HG02852 (cell line): Measurements from ENCODE around the gene HOXA1.

ENCODE experiments used
- ATAC-seq: cut with Tn5 transposase; IDR thresholded peaks from one replicate; pipeline ENCODE4 v1.9.1; 2021; ENCODE audit warnings: mild to moderate bottlenecking, moderate library complexity; ENCODE audit not compliant: unreplicated experiment

The HOXA1 gene

GRCh38 chr7:27094304-27095049 is 1.3 kb downstream of the HOXA1 start:
- ATAC-seq = no peak

- no peak for ATAC-seq
Observed at GRCh38 chr7:27093184-27093895, 2.5 kb downstream of the HOXA1 start.

GRCh38 chr7:27092819-27093110 is 3.0 kb downstream of the HOXA1 start:
- no peak for ATAC-seq

GRCh38 chr7:27091941-27092818 is 3.6 kb downstream of the HOXA1 start:
- ATAC-seq = no peak

- ATAC-seq = no peak
Observed at GRCh38 chr7:27091105-27091504, 4.7 kb downstream of the HOXA1 start.

GRCh38 chr7:27088002-27088922 is 7.5 kb downstream of the HOXA1 start:
- no peak for ATAC-seq

GRCh38 chr7:27083646-27084045 is 12.2 kb downstream of the HOXA1 start:
- no peak for ATAC-seq

- ATAC-seq = no peak
Observed at GRCh38 chr7:27082171-27082570, 13.6 kb downstream of the HOXA1 start.

GRCh38 chr7:27080844-27081436 is 14.9 kb downstream of the HOXA1 start:
- no peak for ATAC-seq

GRCh38 chr7:27079234-27079975 is 16.4 kb downstream of the HOXA1 start:
- no peak for ATAC-seq

- no peak for ATAC-seq
Observed at GRCh38 chr7:27078616-27079233, 17.1 kb downstream of the HOXA1 start.

- no peak for ATAC-seq
Observed at GRCh38 chr7:27073076-27073475, 22.7 kb downstream of the HOXA1 start.

- ATAC-seq = no peak
Observed at GRCh38 chr7:27071622-27072390, 24.0 kb downstream of the HOXA1 start.

GRCh38 chr7:27068259-27068658 is 27.5 kb downstream of the HOXA1 start:
- no peak for ATAC-seq

GRCh38 chr7:27066148-27066547 is 29.7 kb downstream of the HOXA1 start:
- ATAC-seq = no peak

- no peak for ATAC-seq
Observed at GRCh38 chr7:27065709-27066108, 30.1 kb downstream of the HOXA1 start.

- ATAC-seq = no peak
Observed at GRCh38 chr7:27064661-27065060, 31.1 kb downstream of the HOXA1 start.

- ATAC-seq = no peak
Observed at GRCh38 chr7:27064159-27064558, 31.6 kb downstream of the HOXA1 start.
